ENCODE data around the gene TGFA.

GRCh38 chr2:70596293-70596692 is 42.7 kb upstream of the TGFA start:
- TF ChIP-seq CTCF (IDR thresholded peaks at IDR 0.05; ENCODE audit: low read depth, low read length, poor library complexity, severe bottlenecking) (no peak), EZH2phosphoT487 (IDR thresholded peaks at IDR 0.05; ENCODE audit: borderline replicate concordance, low read length) (no peak)
